ENCODE results near the gene ZSCAN12.

GRCh38 chr6:28413681-28414080 lies 14.1 kb upstream of the ZSCAN12 start:
- TF ChIP-seq CTCF (optimal IDR thresholded peaks at IDR 0.05 in 1 of 3, IDR thresholded peaks at IDR 0.05 in 1 of 3, conservative IDR thresholded peaks at IDR 0.05 in 1 of 3; ENCODE audit: extremely low read depth in 1 of 3, insufficient read depth in 2 of 3, low read length in 3 of 3) (no peak), EZH2 (IDR thresholded peaks at IDR 0.05; ENCODE audit: low read length) (no peak)

Data from keratinocyte (primary cell).